Heart left ventricle (tissue), 13 donors: ENCODE data around the gene RNF31.

Experiments used
- POLR2A ChIP-seq, 2 donors: fragments of 450-650 bp; IDR thresholded peaks; one replicate each; pipeline ENCODE4 v1.6.1; 2017; ENCODE audit warnings: antibody characterized with exemption in 2 of 2, mild to moderate bottlenecking in 2 of 2, moderate library complexity in 2 of 2
- TF ChIP-seq, protein P1 (sequence below), 12 donors: fragments of 200-600 bp; sonication (generic) in 4 of 12; IDR thresholded peaks; one replicate each; pipeline versions ENCODE4 v1.5.0 to v1.8.0; 2018 to 2022; ENCODE audit warnings: antibody characterized with exemption in 12 of 12, mild to moderate bottlenecking in 5 of 12
- donor health status: ischemic (EF 13 %, LVEDD 7.1; RV severe dilation, severe dysfunction).
- donor health status: DM: no; HTN: yes; CAD: no.
- donor health status: DM: no; HTN: no; CAD: no.
- donor health status: ischemic (EF 25% LVEDD 6.9; RV normal size, moderate dysfunction).
- donor health status: ischemic (EF 25% LVEDD 5.7; RV mildly dilated, moderate dysfunction).
- donor health status: ischemic (EF 35%, LVEDD 5.7; RV mildly dilated, moderate dysfunction).
- donor health status: nonischemic (EF 11% LVEDD 7.7; RV severe dilation, severe dysfunction).
- donor health status: DM: yes; HTN: yes; CAD: no.
- donor health status: PGD.
- donor health status: ischemic (EF 29% LVEDD 5.4; RV normal size, mild dysfunction).
- donor health status: nonischemic (EF 23%, LVEDD 6.1; RV moderate dilation, normal function).

DNA sequence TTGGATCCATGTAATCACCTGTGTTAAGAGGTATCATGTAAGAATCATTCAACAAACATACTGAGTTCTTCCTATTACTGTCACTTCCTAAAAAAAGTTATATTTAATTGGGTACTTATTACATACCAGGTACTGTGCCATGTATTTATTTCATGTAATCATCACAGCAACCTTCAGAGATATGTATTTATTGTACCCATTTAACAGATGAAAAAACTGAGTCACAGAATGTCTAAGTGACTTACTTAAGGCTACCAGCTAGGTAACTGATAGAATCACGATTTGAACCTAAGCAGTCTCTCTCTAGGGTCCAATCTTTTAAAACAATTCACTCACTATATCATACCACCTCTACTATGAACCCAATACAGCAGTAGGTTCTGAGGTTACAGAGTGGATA, 2.8 kb upstream of the RNF31 start:
- TF ChIP-seq, protein P1, sequence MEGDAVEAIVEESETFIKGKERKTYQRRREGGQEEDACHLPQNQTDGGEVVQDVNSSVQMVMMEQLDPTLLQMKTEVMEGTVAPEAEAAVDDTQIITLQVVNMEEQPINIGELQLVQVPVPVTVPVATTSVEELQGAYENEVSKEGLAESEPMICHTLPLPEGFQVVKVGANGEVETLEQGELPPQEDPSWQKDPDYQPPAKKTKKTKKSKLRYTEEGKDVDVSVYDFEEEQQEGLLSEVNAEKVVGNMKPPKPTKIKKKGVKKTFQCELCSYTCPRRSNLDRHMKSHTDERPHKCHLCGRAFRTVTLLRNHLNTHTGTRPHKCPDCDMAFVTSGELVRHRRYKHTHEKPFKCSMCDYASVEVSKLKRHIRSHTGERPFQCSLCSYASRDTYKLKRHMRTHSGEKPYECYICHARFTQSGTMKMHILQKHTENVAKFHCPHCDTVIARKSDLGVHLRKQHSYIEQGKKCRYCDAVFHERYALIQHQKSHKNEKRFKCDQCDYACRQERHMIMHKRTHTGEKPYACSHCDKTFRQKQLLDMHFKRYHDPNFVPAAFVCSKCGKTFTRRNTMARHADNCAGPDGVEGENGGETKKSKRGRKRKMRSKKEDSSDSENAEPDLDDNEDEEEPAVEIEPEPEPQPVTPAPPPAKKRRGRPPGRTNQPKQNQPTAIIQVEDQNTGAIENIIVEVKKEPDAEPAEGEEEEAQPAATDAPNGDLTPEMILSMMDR (IDR thresholded peaks at IDR 0.05), result no peak
- TF ChIP-seq POLR2A (IDR thresholded peaks at IDR 0.05), result no peak
